22Rv1 (cell line): ENCODE data around the gene WDSUB1.

ENCODE experiments used
- CTCF ChIP-seq: fragments of 450-650 bp; IDR thresholded peaks from 2 replicates; pipeline ENCODE4 v1.5.1; 2017; ENCODE audit warnings: mild to moderate bottlenecking
- ZFX ChIP-seq: fragments of 450-650 bp; IDR thresholded peaks from 2 replicates; pipeline ENCODE4 v1.6.1; 2017; ENCODE audit warnings: antibody characterized with exemption, borderline replicate concordance

GRCh38 chr2:159286709-159287441 is 372 bp upstream of the WDSUB1 start:
- TF ChIP-seq CTCF (no peak), ZFX (no peak)
